ENCODE measurements around the gene POLN. TPM values are rescaled to one million over a fixed set of nuclear protein-coding genes. Genes with fewer than 3 reads are reported as not detected.

The POLN gene
- total RNA-seq, 2 donors from 2014 or later = 2.8 to 2.9 TPM

GRCh38 chr4:2251073-2251794, 9.3 kb upstream of the POLN start:
- H3K9me3 ChIP-seq (ENCODE audit: control insufficient read depth, low read length) = no peaks in the 10 kb centered on the region
- TF ChIP-seq, protein P1, sequence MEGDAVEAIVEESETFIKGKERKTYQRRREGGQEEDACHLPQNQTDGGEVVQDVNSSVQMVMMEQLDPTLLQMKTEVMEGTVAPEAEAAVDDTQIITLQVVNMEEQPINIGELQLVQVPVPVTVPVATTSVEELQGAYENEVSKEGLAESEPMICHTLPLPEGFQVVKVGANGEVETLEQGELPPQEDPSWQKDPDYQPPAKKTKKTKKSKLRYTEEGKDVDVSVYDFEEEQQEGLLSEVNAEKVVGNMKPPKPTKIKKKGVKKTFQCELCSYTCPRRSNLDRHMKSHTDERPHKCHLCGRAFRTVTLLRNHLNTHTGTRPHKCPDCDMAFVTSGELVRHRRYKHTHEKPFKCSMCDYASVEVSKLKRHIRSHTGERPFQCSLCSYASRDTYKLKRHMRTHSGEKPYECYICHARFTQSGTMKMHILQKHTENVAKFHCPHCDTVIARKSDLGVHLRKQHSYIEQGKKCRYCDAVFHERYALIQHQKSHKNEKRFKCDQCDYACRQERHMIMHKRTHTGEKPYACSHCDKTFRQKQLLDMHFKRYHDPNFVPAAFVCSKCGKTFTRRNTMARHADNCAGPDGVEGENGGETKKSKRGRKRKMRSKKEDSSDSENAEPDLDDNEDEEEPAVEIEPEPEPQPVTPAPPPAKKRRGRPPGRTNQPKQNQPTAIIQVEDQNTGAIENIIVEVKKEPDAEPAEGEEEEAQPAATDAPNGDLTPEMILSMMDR (conservative IDR thresholded peaks at IDR 0.05) = no peak
- peak; percentile 42 for DNase-seq
- H3K9ac ChIP-seq (ENCODE audit: extremely low read depth, low read length, poor library complexity, severe bottlenecking) = no peak overlapping the region
- Mint-ChIP-seq H3K27ac (no peak overlapping the region), H3K4me3 (no peak overlapping the region), H3K4me1 (no peaks in the 10 kb centered on the region), H3K36me3 (ENCODE audit: low read depth) (peaks cover 23% of the 10 kb centered on the region), H3K9me3 (no peaks in the 10 kb centered on the region), H3K27me3 (ENCODE audit: insufficient read depth) (no peaks in the 10 kb centered on the region)
- 92 to 95% methylated on average over 8 to 25 of the region's 25 CpGs for WGBS, 2 experiments (ENCODE audit: insufficient coverage in 1 of 2, insufficient read length in 1 of 2)
- no peaks in the 10 kb centered on the region for H3K4me1 ChIP-seq (ENCODE audit: control insufficient read depth, insufficient read depth, low read length)
- no peak overlapping the region for H3K27ac ChIP-seq (ENCODE audit: low read depth, low read length)
- no peaks in the 10 kb centered on the region for H3K27me3 ChIP-seq (ENCODE audit: control insufficient read depth, insufficient read depth, low read length, poor library complexity, severe bottlenecking)
- H3K4me3 ChIP-seq (ENCODE audit: low read length) = no peak overlapping the region
- peaks cover 33% of the 10 kb centered on the region for H3K36me3 ChIP-seq (ENCODE audit: control insufficient read depth, insufficient read depth, low read length)

DNA sequence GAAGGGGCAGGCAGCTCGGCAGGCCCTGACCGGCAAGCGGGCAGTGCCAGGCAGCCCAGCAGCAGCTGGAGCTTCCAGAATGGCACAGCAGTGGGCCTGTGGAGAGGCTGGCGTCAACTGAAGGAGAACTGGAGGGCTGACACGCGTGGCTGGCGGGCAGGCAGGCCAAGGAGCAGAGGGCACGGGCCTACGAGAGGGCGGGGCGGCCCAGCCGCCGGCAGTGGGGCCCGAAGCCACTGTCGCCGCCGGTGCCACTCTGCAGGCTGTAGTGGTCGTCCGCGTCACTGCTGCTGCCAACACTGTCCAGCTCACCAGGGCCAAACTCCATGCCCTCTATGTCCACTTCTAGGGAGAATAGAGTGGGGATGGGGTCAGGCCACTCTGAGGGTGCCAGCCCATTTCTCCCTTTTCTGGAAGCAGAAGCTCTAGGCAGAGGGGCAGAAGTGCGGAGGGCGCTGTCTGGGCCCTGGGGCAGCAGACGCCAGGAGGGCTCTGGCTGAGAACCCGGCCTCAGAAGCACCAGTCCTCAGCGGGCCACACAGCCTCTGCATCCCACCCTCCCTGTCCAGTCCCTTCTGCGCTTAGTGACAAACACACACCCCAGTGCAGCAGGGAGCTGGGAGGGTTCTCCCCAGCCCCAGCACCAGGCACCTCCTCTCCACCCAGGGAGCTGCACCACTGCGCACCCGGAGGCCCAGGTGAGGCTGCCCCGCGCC, 8.6 kb upstream of the POLN start:
- no peak for DNase-seq
- H3K4me1 Mint-ChIP-seq = peaks cover 2% of the 10 kb centered on the region
- Histone ChIP-seq H3K4me3 (ENCODE audit: low read length) (no peak overlapping the region), H3K4me1 (ENCODE audit: control insufficient read depth, insufficient read depth, low read length) (no peaks in the 10 kb centered on the region), H3K27me3 (ENCODE audit: control insufficient read depth, insufficient read depth, low read length, poor library complexity, severe bottlenecking) (no peaks in the 10 kb centered on the region), H3K9me3 (ENCODE audit: control insufficient read depth, low read length) (no peaks in the 10 kb centered on the region), H3K27ac (ENCODE audit: low read depth, low read length) (no peak overlapping the region), H3K9ac (ENCODE audit: extremely low read depth, low read length, poor library complexity, severe bottlenecking) (no peak overlapping the region), H3K36me3 (ENCODE audit: control insufficient read depth, insufficient read depth, low read length) (peaks cover 33% of the 10 kb centered on the region)
- H3K4me3 Mint-ChIP-seq = no peak overlapping the region
- H3K9me3 Mint-ChIP-seq = no peaks in the 10 kb centered on the region
- no peaks in the 10 kb centered on the region for H3K27me3 Mint-ChIP-seq (ENCODE audit: insufficient read depth)
- TF ChIP-seq, protein P1 (conservative IDR thresholded peaks at IDR 0.05) = no peak
- no peak overlapping the region for H3K27ac Mint-ChIP-seq
- 91 to 92% methylated on average over 24 to 30 of the region's 30 CpGs for WGBS, 2 experiments (ENCODE audit: insufficient coverage in 1 of 2, insufficient read length in 1 of 2)
- peaks cover 23% of the 10 kb centered on the region for H3K36me3 Mint-ChIP-seq (ENCODE audit: low read depth)

DNA sequence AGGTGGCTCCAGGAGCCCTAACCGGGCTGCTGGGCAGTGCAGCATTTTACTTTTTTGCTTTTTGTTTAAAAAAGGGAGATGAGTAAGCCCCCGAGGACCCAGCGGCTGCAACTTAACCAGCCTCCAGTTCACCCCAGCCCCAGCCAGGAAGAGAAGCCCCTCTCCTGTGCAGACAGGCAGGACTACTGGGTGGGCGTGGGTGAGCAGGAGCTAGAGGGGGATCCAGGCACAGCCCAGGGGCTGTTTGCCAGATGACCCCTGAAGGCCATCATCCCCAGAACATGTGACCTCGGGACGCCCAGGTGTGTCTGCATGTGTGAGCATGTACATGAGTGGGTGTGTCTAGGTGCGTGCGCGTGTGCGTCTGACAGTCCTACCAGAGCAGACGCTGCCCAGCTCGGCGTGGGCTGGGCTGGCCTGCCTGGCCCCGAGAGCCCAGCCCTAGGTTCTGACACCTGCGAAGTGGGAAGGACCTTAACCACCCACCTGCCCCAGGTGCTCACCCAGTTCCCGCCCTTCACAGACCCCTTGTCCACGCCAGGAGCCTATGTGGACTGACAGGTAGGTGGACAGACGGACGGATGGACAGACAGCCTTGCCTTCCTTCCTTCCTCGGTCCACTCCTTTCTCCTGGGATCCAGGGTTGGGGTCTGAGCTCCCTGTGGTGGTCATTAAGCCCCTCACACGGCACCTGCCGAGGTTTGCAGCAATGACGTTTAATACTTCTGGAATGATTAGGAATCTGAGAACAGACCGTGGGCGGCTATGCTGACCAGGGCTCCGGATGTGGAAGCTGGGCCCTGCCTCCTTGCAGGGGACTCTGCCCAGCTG, 7.8 kb upstream of the POLN start:
- Histone ChIP-seq H3K9ac (ENCODE audit: extremely low read depth, low read length, poor library complexity, severe bottlenecking) (no peak overlapping the region), H3K9me3 (ENCODE audit: control insufficient read depth, low read length) (peaks cover 6% of the 10 kb centered on the region), H3K27me3 (ENCODE audit: control insufficient read depth, insufficient read depth, low read length, poor library complexity, severe bottlenecking) (no peaks in the 10 kb centered on the region), H3K4me3 (ENCODE audit: low read length) (no peak overlapping the region), H3K27ac (ENCODE audit: low read depth, low read length) (no peak overlapping the region), H3K4me1 (ENCODE audit: control insufficient read depth, insufficient read depth, low read length) (no peaks in the 10 kb centered on the region), H3K36me3 (ENCODE audit: control insufficient read depth, insufficient read depth, low read length) (peaks cover 30% of the 10 kb centered on the region)
- DNase-seq = no peak
- H3K27me3 Mint-ChIP-seq (ENCODE audit: insufficient read depth) = no peaks in the 10 kb centered on the region
- no peak overlapping the region for H3K27ac Mint-ChIP-seq
- TF ChIP-seq, protein P1 (conservative IDR thresholded peaks at IDR 0.05) = no peak
- no peak overlapping the region for H3K4me3 Mint-ChIP-seq
- peaks cover 22% of the 10 kb centered on the region for H3K36me3 Mint-ChIP-seq (ENCODE audit: low read depth)
- peaks cover 5% of the 10 kb centered on the region for H3K9me3 Mint-ChIP-seq
- 93 to 96% methylated on average over 8 to 26 of the region's 26 CpGs for WGBS, 2 experiments (ENCODE audit: insufficient coverage in 1 of 2, insufficient read length in 1 of 2)
- H3K4me1 Mint-ChIP-seq = peaks cover 7% of the 10 kb centered on the region

Data from endodermal cell (in vitro differentiated cells).